GM12878 (cell line): ENCODE data around the gene C7orf33. TPM values are rescaled to one million over a fixed set of nuclear protein-coding genes. Genes with fewer than 3 reads are reported as not detected.

Experiments used
- ATAC-seq: fragments of 200-7000 bp; cut with Tn5 transposase; 3 replicates; pipeline ENCODE4 v1.9.1; 2020; ENCODE audit warnings: mild to moderate bottlenecking, moderate library complexity
- BruUV-seq: library from RNA; stranded (reverse); fragments of 400-500 nt; replicated peaks from 2 replicates; lab custom pipeline; 2021; lab: Mats Ljungman, UMichigan
- CTCF ChIA-PET: fragments of 300-600 bp; sonication (Branson Sonifier 250); formaldehyde crosslinking; extraction: SDS; loops from one replicate; lab custom pipeline; 2021; ENCODE audit warnings: inconsistent platforms; lab: Yijun Ruan, JAX
- POLR2A ChIA-PET: fragments of 350-600 bp; formaldehyde crosslinking; extraction: SDS; loops from one replicate; lab custom pipeline; 2021; ENCODE audit warnings: inconsistent platforms; lab: Charles Lee
- RAD21 ChIA-PET: fragments of 300-600 bp; sonication (Branson Sonifier 250); formaldehyde crosslinking; loops from one replicate; lab custom pipeline; 2023; ENCODE audit warnings: antibody characterized with exemption; ENCODE audit not compliant: unreplicated experiment; lab: Charles Lee
- SMC1A ChIA-PET: fragments of 300-600 bp; sonication (Branson Sonifier 250); formaldehyde crosslinking; loops from one replicate; lab custom pipeline; 2023; ENCODE audit not compliant: unreplicated experiment, uncharacterized antibody; lab: Charles Lee
- DNase-seq: peaks from one replicate; pipeline ENCODE4 v3.0.0-alpha.2; 2011; ENCODE audit warnings: low read depth, low spot score
- FAIRE-seq: peaks from 3 replicates; lab custom pipeline; 2011; peaks lifted over from hg19 to GRCh38; lab: Jason Lieb, UNC
- H2AFZ ChIP-seq: 2 replicates; pipeline ENCODE4 v1.6.0; 2011; ENCODE audit warnings: low read depth, low read length, control low read depth; ENCODE audit not compliant: control insufficient read depth
- H3K27ac ChIP-seq: 2 replicates; pipeline ENCODE4 v1.5.1; 2011; ENCODE audit warnings: control low read depth; ENCODE audit not compliant: control insufficient read depth, insufficient read depth
- H3K27me3 ChIP-seq, 2 experiments: replicated peaks in 1 of 2; 2 replicates each; pipeline versions ENCODE4 v1.6.0 to v1.6.1; 2011; ENCODE audit warnings: low read length in 1 of 2; ENCODE audit not compliant: control insufficient read depth in 2 of 2, insufficient read depth in 2 of 2
- H3K36me3 ChIP-seq, 2 experiments: 2 replicates each; pipeline ENCODE4 v1.5.1; 2011; ENCODE audit warnings: low read length in 1 of 2; ENCODE audit not compliant: control insufficient read depth in 2 of 2, insufficient read depth in 2 of 2
- H3K4me1 ChIP-seq: 2 replicates; pipeline ENCODE4 v1.6.1; 2011; ENCODE audit warnings: mild to moderate bottlenecking, low read length, moderate library complexity, mixed read lengths; ENCODE audit not compliant: control insufficient read depth, insufficient read depth
- H3K4me2 ChIP-seq: 2 replicates; pipeline ENCODE4 v1.6.0; 2011; ENCODE audit warnings: control low read depth; ENCODE audit not compliant: control insufficient read depth, insufficient read depth
- H3K4me3 ChIP-seq: fragments of 200-600 bp; sonication (generic); 2 replicates; pipeline ENCODE4 v1.5.1; 2016
- H3K79me2 ChIP-seq: 2 replicates; pipeline ENCODE4 v1.6.0; 2011; ENCODE audit warnings: low read length; ENCODE audit not compliant: control insufficient read depth, insufficient read depth
- H3K9ac ChIP-seq: 2 replicates; pipeline ENCODE4 v1.8.0; 2011; ENCODE audit warnings: low read length, control low read depth, mixed read lengths; ENCODE audit not compliant: control insufficient read depth, insufficient read depth
- H3K9me3 ChIP-seq: replicated peaks from 3 replicates; pipeline ENCODE4 v1.5.1; 2011; ENCODE audit warnings: mild to moderate bottlenecking, low read length; ENCODE audit not compliant: control insufficient read depth, insufficient read depth
- H4K20me1 ChIP-seq: 2 replicates; pipeline ENCODE4 v1.6.0; 2011; ENCODE audit not compliant: control insufficient read depth, insufficient read depth
- BACH1 ChIP-seq: fragments of 450-650 bp; IDR thresholded peaks from 2 replicates; pipeline ENCODE4 v1.6.1; 2017; ENCODE audit warnings: mild to moderate bottlenecking, borderline replicate concordance
- CEBPB ChIP-seq, 2 experiments: fragments of 150-350 bp in 1 of 2; IDR thresholded peaks; 2 replicates each; pipeline ENCODE4 v1.6.1; 2012 to 2014; ENCODE audit warnings: low read depth in 2 of 2, low read length in 2 of 2, borderline replicate concordance in 1 of 2, inconsistent platforms in 1 of 2
- CHD4 ChIP-seq: fragments of 200-600 bp; sonication (generic); IDR thresholded peaks from 2 replicates; pipeline ENCODE4 v1.6.1; 2016; ENCODE audit warnings: mild to moderate bottlenecking
- EGR1 ChIP-seq, 2 experiments: IDR thresholded peaks; 1 replicate in 1 of 2; 2 replicates in 1 of 2; pipeline ENCODE4 v1.6.1; 2011 to 2012; ENCODE audit warnings: low read depth in 2 of 2, low read length in 2 of 2, borderline replicate concordance in 1 of 2, mild to moderate bottlenecking in 1 of 2, moderate library complexity in 1 of 2
- ETV6 ChIP-seq, 2 experiments: fragments of 450-650 bp in 1 of 2; IDR thresholded peaks in 1 of 2; conservative IDR thresholded peaks in 1 of 2; 2 replicates each; pipeline ENCODE4 v1.6.1; 2014; ENCODE audit warnings: antibody characterized with exemption in 1 of 2, borderline replicate concordance in 1 of 2, low read depth in 1 of 2, mild to moderate bottlenecking in 1 of 2, moderate library complexity in 1 of 2
- JUNB ChIP-seq: IDR thresholded peaks from 2 replicates; pipeline ENCODE4 v1.6.1; 2016; ENCODE audit warnings: antibody characterized with exemption, mild to moderate bottlenecking
- NFYA ChIP-seq: IDR thresholded peaks from 2 replicates; pipeline ENCODE4 v1.6.1; 2011; ENCODE audit warnings: low read depth, mild to moderate bottlenecking, low read length, improper control_type of control experiment, borderline replicate concordance
- NR2F1 ChIP-seq: fragments of 450-650 bp; conservative IDR thresholded peaks from 2 replicates; pipeline ENCODE4 v1.6.1; 2017; ENCODE audit warnings: mild to moderate bottlenecking
- PAX5 ChIP-seq: IDR thresholded peaks from 2 replicates; pipeline ENCODE4 v1.6.1; 2011; ENCODE audit warnings: low read depth, low read length, borderline replicate concordance
- POLR2AphosphoS2 ChIP-seq: IDR thresholded peaks from 2 replicates; pipeline ENCODE4 v1.6.1; 2011; ENCODE audit warnings: low read depth, mild to moderate bottlenecking, low read length, improper control_type of control experiment, moderate library complexity
- TCF7 ChIP-seq: IDR thresholded peaks from 2 replicates; pipeline ENCODE4 v1.6.1; 2014; ENCODE audit warnings: antibody characterized with exemption, borderline replicate concordance
- WGBS: methylation state at CpG from one replicate; pipeline ENCODE4 v1.1.6; 2016; ENCODE audit warnings: low lambda C conversion rate; ENCODE audit not compliant: insufficient replicate concordance, insufficient coverage; ENCODE audit errors: missing lambda C conversion rate; 5-methylcytosine and 5-hydroxymethylcytosine counted together
- in situ Hi-C: fragments of 300-500 bp; cut with MboI; formaldehyde crosslinking; loops from 9 replicates; pipeline ENCODE4 v1.14.3; 2018; ENCODE audit warnings: mixed read lengths
- intact Hi-C: fragments of 100-400 bp; cut with micrococcal nuclease; formaldehyde crosslinking; loops from one replicate; pipeline ENCODE4 v1.14.2; 2022; ENCODE audit not compliant: unreplicated experiment
- polyA plus RNA-seq, 11 experiments: library from polyadenylated mRNA; depleted of rRNA in 4 of 11; unstranded in 6 of 11; stranded (reverse) in 5 of 11; fragments of >200 nt; fragmentation: Nextera tagmentation in 4 of 11; fragmentation: Illumina TruSeq in 1 of 11; extraction: Ambion mirVana in 4 of 11; extraction: Trizol in 1 of 11; gene quantifications; 1 replicate in 1 of 11; 2 replicates in 10 of 11; pipeline versions ENCODE4 v1.2.1 to v1.2.3, GENCODE V29; 2011 to 2016; ENCODE audit warnings: inconsistent platforms in 2 of 11, missing spikeins in 2 of 11, low read depth in 1 of 11
- total RNA-seq, 4 experiments: library from RNA; depleted of rRNA in 3 of 4; stranded (reverse); fragments of >200 nt in 3 of 4; fragmentation: Illumina TruSeq in 1 of 4; extraction: Trizol in 1 of 4; gene quantifications; 2 replicates each; pipeline versions ENCODE4 v1.2.1 to v1.2.3, GENCODE V29; 2013 to 2021
- TF ChIP-seq, protein P1 (sequence below): IDR thresholded peaks from 2 replicates; pipeline ENCODE4 v1.6.1; 2012; ENCODE audit warnings: mild to moderate bottlenecking, low read depth, low read length
- TF ChIP-seq, protein P2 (sequence below): IDR thresholded peaks from 2 replicates; pipeline ENCODE4 v1.6.1; 2012; ENCODE audit warnings: low read depth, low read length, improper control_type of control experiment

C7orf33 gene
- total and polyA plus RNA-seq, 10 of the 15 experiments (the other 5 are each of a cell fraction or from before 2014, with no cell fraction given): not detected

GRCh38 chr7:148645898-148646297, 55.3 kb downstream of the C7orf33 start (continued):
- TF ChIP-seq, protein P1, sequence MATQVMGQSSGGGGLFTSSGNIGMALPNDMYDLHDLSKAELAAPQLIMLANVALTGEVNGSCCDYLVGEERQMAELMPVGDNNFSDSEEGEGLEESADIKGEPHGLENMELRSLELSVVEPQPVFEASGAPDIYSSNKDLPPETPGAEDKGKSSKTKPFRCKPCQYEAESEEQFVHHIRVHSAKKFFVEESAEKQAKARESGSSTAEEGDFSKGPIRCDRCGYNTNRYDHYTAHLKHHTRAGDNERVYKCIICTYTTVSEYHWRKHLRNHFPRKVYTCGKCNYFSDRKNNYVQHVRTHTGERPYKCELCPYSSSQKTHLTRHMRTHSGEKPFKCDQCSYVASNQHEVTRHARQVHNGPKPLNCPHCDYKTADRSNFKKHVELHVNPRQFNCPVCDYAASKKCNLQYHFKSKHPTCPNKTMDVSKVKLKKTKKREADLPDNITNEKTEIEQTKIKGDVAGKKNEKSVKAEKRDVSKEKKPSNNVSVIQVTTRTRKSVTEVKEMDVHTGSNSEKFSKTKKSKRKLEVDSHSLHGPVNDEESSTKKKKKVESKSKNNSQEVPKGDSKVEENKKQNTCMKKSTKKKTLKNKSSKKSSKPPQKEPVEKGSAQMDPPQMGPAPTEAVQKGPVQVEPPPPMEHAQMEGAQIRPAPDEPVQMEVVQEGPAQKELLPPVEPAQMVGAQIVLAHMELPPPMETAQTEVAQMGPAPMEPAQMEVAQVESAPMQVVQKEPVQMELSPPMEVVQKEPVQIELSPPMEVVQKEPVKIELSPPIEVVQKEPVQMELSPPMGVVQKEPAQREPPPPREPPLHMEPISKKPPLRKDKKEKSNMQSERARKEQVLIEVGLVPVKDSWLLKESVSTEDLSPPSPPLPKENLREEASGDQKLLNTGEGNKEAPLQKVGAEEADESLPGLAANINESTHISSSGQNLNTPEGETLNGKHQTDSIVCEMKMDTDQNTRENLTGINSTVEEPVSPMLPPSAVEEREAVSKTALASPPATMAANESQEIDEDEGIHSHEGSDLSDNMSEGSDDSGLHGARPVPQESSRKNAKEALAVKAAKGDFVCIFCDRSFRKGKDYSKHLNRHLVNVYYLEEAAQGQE: no peak
- TF ChIP-seq PAX5 (no peak), NFYA (no peak), CEBPB (IDR thresholded peaks at IDR 0.05; ENCODE audit: borderline replicate concordance in 1 of 2, low read depth in 2 of 2, low read length in 2 of 2) (no peak)

- Histone ChIP-seq H3K4me2 (no peak overlapping the region), H2AFZ (no peak overlapping the region), H3K36me3 (no peaks in the 10 kb centered on the region), H3K27me3 (no peaks in the 10 kb centered on the region; a peak in 1 of 4 replicates), H3K4me1 (no peaks in the 10 kb centered on the region), H3K9ac (no peak overlapping the region), H3K4me3 (no peak overlapping the region), H3K79me2 (no peaks in the 10 kb centered on the region), H3K9me3 (no peaks in the 10 kb centered on the region), H3K27ac (no peak overlapping the region), H4K20me1 (no peaks in the 10 kb centered on the region)
- in situ Hi-C loops: no loop called here
- RAD21 ChIA-PET: no interaction called here
- SMC1A ChIA-PET: no interaction called here
- 42% methylated on average over 4 of the region's 4 CpGs for WGBS
- POLR2A ChIA-PET: no interaction called here
- CTCF ChIA-PET: no interaction called here
- intact Hi-C loops: no loop called here
- no peak for DNase-seq
- no TSS peak for BruUV-seq
- ATAC-seq: no peak
- FAIRE-seq: no peak
- TF ChIP-seq BACH1 (no peak), CHD4 (no peak), TCF7 (no peak), JUNB (no peak), EGR1 (IDR thresholded peaks at IDR 0.05; ENCODE audit: borderline replicate concordance in 1 of 2, low read depth in 2 of 2, low read length in 2 of 2) (no peak), ETV6 (conservative IDR thresholded peaks at IDR 0.05 in 1 of 2, IDR thresholded peaks at IDR 0.05 in 1 of 2; ENCODE audit: borderline replicate concordance in 1 of 2, low read depth in 1 of 2) (no peak), NR2F1 (no peak), POLR2AphosphoS2 (no peak)
- TF ChIP-seq, protein P2, sequence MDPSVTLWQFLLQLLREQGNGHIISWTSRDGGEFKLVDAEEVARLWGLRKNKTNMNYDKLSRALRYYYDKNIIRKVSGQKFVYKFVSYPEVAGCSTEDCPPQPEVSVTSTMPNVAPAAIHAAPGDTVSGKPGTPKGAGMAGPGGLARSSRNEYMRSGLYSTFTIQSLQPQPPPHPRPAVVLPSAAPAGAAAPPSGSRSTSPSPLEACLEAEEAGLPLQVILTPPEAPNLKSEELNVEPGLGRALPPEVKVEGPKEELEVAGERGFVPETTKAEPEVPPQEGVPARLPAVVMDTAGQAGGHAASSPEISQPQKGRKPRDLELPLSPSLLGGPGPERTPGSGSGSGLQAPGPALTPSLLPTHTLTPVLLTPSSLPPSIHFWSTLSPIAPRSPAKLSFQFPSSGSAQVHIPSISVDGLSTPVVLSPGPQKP: no peak
- TF ChIP-seq, protein P1: no peak
Measured at GRCh38 chr7:148650232-148650858, 59.8 kb downstream of the C7orf33 start.
